ENCODE measurements around the gene TARDBP. TPM values are rescaled to one million over a fixed set of nuclear protein-coding genes. Genes with fewer than 3 reads are reported as not detected.

The TARDBP gene
- total and polyA plus RNA-seq, 2 experiments from 2014 or later: 204 to 313 TPM

GRCh38 chr1:11067716-11068599 is 55.5 kb downstream of the TARDBP start:
- Histone ChIP-seq H2AFZ (no peak overlapping the region), H3K27me3 (ENCODE audit: insufficient read depth) (no peaks in the 10 kb centered on the region), H3K4me3 (no peak overlapping the region), H3K36me3 (ENCODE audit: insufficient read depth) (peaks cover 39% of the 10 kb centered on the region), H3K79me2 (replicated peaks; ENCODE audit: insufficient read depth) (no peaks in the 10 kb centered on the region), H3K9me2 (ENCODE audit: insufficient read depth) (no peaks in the 10 kb centered on the region), H3K27ac (ENCODE audit: low read depth) (no peak overlapping the region; the same call in 1 of the 2 replicates), H3F3A (replicated peaks; ENCODE audit: low read depth) (peaks cover 25% of the 10 kb centered on the region), H4K20me1 (replicated peaks; ENCODE audit: insufficient read depth) (peaks cover 9% of the 10 kb centered on the region; the same call in 1 of the 2 replicates), H3K4me2 (no peak overlapping the region), H3K4me1 (ENCODE audit: insufficient read depth) (no peaks in the 10 kb centered on the region)
- Mint-ChIP-seq H3K9me3 (no peaks in the 10 kb centered on the region), H3K27me3 (ENCODE audit: insufficient read depth, low read depth, poor library complexity) (peaks cover 4% of the 10 kb centered on the region), H3K27ac (no peak overlapping the region), H3K4me3 (no peak overlapping the region), H3K36me3 (ENCODE audit: low read depth) (peaks cover 89% of the 10 kb centered on the region), H3K4me1 (peaks cover 6% of the 10 kb centered on the region; the same call in 2 of the 3 replicates)
- DNase-seq (ENCODE audit: low spot score): no peak
- ATAC-seq: no peak
- TF ChIP-seq EZH2phosphoT487 (IDR thresholded peaks at IDR 0.05; ENCODE audit: unreplicated experiment) (no peak), NANOG (IDR thresholded peaks at IDR 0.05; ENCODE audit: borderline replicate concordance) (no peak), CTCF (conservative IDR thresholded peaks at IDR 0.05; ENCODE audit: low read depth in 2 of 2) (no peak), ZNF331 (CRISPR knock-in tag; IDR thresholded peaks at IDR 0.05; ENCODE audit: low read depth) (no peak), POLR2AphosphoS5 (IDR thresholded peaks at IDR 0.05; ENCODE audit: low read depth) (no peak), REST (IDR thresholded peaks at IDR 0.05; ENCODE audit: unreplicated experiment) (no peak), STAT1 (IDR thresholded peaks at IDR 0.05; ENCODE audit: unreplicated experiment) (no peak), EZH2 (IDR thresholded peaks at IDR 0.05; ENCODE audit: low read depth, unreplicated experiment) (no peak), ZNF462 (CRISPR knock-in tag; IDR thresholded peaks at IDR 0.05) (no peak), CREB1 (CRISPR knock-in tag; IDR thresholded peaks at IDR 0.05; ENCODE audit: low read depth) (no peak), ZNF114 (CRISPR knock-in tag; IDR thresholded peaks at IDR 0.05) (no peak), ETS1 (IDR thresholded peaks at IDR 0.05) (no peak), JUNB (IDR thresholded peaks at IDR 0.05; ENCODE audit: unreplicated experiment) (no peak)
